ENCODE data around the gene ACSF2.

ACSF2 gene

DNA sequence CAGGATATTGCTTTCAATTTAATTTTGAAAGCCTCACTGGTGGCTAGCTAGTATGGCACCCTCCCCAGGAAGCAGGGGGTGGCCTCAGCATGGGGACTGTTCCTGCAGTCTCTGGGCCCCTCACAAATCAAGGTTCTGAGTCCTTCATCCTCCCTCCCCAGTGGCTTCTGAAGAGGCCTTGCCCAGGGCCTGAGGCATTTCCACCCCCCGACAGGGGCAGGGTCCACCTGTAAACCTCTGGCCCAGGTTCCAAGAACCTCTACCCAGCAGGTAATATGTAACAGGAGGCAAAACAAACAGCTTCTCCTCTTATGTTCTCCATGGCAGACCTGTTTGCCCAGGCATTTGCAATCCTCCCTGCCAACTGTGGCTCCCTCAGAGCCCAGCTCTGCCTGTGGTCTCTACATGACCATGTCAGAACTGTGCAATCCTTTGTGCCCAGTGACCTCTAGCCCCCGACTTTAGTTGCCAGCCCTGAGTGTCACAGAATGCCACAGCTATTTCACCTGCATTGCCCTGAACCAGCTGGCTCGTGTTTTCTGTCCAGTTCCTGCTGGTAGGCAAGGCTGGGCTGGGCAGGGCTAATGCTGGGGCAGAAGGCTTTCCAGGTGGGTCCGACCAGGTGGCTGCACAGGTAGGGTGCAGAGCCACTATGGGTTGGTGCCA is 14.3 kb downstream of the ACSF2 start:
- no peak for DNase-seq (ENCODE audit: low read depth in 2 of 2)

DNA sequence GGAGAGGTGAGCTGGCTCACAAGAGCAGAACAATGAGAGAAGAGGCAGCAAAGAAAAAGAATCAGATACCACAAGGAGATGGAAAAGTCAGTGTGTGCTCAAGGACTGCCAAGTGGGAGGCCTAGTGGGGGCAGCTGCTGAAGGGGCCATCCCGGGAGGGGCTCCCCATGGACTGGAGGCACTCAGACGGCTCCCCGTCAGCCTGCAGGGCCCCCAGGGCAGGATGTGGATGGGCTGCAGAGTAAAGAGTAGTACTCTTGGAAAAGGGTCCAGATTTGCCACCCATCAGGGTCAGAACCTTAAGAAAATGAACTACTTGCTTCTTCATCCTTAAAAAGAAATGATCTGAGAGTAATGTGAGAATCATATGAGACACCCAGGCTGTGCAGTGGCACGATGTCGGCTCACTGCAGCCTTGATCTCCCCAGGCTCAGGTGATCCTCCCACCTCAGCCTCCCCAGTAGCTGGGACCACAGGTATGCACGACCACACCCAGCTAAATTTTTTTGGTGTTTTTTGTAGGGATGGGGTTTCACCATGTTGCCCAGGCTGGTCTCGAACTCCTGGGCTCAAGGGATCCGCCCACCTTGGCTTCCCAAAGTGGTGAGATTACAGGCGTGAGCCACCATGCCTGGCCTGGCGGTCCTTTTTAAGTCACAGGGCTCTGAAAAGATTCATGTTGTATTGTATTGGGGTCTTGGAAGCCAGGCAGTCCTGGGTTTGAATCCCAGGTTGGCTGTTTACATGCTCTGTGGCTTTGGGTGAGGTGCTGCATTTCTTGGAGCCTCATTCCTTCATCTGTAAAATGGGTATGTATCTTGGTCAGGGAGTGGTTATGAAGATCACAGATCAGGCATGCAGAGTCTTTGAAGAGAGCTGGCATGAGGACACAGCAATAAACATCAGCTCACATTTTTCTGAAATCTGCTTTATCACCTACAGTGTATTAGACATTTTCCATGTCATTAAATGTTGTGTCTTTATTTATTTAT is 15.1 kb downstream of the ACSF2 start:
- no peak for DNase-seq (ENCODE audit: low read depth in 2 of 2)

DNA sequence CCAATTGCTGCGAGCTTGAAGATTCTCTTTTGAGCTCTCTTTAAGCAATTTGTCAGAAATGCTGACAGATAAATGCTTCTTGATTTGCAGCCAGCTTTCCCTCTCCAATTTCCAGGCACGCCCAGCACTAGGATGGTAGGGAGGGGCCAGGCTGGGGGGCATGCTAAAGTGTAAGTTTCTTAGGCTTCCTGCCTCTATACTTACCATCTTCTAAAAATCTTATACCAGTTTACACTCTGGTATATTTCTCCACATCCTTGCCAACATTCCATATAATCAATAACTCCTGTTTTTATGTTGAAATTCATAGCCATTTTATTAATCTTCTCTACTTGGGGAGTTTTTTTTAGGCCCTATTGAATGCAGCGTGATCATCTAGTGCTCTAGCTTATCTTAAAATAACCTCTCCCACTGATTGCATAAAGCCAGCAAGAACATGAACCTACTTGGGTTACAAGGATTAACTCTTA is 17.5 kb downstream of the ACSF2 start:
- DNase-seq (ENCODE audit: low read depth in 2 of 2): no peak

DNA sequence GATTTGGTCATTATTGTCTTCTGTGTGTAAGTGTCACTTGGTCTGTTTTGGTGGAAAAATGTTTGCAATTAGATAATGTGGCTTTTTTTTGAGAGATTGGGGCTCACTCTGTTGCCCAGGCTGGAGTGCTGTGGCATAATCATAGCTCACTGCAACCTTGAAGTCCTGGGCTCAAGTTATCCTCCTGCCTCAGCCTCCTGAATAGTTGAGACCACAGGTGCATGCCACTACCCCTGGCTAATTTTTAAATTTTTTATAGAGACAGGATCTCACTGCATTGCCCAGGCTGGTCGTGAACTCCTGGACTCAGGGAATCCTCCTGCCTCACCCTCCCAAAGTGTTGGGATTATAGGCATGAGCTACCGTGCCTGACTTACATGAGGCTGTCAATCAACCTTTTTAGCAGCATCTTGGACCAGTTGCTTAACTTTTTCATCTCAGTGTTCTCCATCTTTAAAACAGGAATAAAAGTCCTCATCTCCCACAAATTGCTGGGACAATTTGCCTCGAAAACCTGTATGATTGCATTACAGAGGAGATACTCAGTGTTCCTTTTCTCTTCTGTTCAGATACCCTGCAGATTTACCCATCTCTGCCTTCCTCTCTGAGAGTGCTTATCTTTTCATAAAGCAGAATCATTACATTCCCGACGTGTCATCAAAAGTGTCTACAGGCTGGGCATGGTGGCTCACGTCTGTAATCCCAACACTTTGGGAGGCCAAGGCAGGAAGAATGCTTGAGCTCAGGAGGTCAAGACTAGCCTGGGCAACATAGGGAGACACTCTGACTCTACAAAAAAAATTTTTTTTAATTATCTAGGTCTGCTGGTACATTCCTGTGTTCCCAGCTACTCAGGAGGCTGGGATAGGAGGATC is 19.1 kb downstream of the ACSF2 start:
- DNase-seq (ENCODE audit: low read depth in 2 of 2): no peak

DNA sequence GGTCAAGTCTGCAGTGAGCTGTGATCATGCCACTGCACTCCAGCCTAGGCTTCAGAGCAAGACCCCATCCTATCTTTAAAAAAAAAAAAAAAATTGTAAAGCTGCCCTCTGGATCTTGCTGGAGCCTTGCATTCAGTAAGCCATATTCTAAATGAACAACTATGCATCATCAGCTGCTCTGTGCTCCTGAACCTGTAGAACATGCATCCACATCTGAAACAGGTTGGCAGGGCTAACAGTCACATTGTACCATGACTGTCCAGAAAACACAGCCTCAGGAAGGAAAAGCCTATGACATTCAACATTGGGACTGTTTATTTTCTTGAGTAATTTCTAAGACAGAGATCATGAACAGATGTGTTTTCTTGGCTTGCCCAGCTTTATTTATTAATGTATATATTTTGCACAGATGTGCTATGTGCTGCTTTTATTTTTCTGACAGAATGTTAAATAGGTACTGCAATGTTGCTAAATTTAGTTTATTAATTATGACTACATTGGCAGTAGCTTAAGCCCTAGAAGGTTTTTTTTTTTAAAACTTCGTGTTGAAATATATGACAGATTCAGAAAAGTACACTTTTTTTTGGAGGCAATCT is 19.8 kb downstream of the ACSF2 start:
- DNase-seq (ENCODE audit: low read depth in 2 of 2): no peak

DNA sequence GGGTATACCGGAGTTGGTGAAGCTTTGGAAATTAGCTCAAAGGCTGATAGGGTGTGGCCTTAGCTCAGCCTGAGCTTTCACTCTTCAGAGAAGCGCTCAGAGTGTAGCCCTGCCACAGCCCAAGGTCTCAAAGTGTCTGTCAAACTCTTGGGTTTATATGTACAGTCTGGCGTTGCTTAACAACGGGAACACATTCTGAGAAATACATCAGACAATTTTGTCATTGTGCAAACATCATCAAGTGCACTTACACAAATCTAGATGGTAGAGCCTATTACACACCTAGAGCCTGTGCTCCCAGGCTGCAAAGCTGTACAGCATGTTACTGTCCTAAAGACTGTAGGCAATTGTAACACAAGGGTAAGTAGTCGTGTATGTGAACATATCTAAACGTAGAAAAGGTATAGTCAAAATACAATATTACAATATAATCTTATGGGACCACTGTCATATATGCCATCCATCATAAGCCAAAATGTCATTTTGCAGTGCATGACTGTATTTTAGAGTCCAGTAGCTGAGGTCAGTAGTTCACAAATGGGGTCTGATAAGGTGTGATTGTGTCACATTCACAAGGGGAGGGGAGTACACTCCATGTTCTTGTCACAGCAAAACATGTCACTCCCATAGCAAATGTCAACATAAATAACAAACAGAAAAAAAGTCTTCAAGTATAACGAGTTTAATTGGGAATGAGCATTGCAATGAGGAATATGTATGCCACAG is 22.0 kb downstream of the ACSF2 start:
- no peak for DNase-seq (ENCODE audit: low read depth in 2 of 2)

DNA sequence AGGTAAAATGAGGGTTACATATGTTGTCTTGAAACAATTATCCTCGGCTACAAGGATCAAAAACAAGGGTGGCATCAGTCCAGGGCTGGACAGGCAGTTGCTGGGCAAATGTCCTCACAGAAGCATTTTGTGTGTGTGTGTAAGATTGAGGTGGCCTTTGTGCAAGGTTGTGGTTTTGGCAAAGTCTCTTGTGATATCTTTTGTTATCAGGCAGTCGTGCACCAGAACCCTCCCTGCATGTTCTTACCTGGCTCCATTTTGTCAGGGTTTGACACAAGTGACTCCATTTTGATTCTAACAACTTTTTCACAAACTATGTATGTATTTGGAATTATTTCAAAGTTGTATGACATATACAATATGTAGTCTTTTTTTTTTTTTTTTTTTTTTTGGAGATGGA is 22.6 kb downstream of the ACSF2 start:
- no peak for DNase-seq (ENCODE audit: low read depth in 2 of 2)

DNA sequence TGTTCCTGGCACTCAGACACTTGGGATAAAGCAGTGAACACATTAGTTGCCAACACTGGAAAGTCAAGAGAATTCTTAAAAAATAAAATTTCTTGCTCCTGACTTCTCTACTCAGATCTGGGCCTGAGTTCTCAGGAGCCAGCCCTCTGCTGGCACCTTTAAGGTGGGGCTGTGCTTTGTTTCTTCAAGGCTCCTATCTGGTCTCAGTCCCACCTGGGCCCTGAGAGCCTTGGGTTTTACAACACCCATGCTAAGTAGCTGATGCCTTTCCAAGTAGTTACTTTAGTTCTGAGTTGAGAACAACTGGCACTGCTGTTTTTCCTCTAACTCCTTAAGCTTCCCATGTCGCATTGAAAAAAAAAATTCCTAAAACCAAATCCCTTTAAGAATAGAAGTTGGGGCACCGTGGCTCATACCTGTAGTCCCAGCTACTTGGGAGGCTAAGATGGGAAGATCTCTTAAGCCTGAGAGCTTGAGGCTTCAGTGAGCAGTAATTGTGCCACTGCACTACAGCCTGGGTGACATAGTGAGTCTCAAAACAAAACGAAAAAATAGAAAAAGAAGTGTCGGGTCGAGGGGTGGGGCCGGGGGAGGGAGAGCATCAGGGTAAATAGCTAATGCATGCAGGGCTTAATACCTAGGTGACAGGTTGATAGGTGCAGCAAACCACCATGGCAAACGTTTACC is 26.1 kb downstream of the ACSF2 start:
- no peak for DNase-seq (ENCODE audit: low read depth in 2 of 2)

DNA sequence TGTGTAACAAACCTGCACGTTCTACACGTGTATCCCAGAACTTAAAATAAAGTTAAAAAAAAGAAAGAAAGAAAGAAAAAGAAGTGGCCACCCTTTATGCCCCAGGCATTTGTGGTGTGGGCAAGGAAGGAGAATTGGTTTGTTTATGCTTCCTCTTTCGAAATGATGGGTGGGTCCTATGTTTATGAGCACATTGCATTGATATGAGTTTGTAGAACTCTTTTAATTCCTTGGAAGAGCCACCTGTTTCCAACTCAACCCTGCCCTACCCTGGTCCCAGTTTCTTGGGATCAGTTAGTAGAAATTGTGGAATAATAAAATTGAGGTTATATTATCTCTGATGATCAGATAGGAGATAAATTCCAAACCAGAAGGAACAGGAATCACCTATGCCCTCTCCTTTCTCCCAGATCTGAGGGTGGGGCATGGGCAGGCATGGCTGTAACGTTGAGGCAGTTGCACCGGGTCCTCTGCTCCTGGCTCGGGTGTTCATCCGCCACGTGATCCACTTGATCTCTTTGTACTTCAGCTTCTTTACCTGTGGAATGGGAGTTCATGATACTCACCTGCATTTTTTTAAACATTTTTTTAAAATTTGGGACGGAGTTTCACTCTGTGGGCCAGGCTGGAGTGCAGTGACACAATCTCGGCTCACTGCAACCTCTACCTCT is 26.7 kb downstream of the ACSF2 start:
- DNase-seq (ENCODE audit: low read depth in 2 of 2): no peak

DNA sequence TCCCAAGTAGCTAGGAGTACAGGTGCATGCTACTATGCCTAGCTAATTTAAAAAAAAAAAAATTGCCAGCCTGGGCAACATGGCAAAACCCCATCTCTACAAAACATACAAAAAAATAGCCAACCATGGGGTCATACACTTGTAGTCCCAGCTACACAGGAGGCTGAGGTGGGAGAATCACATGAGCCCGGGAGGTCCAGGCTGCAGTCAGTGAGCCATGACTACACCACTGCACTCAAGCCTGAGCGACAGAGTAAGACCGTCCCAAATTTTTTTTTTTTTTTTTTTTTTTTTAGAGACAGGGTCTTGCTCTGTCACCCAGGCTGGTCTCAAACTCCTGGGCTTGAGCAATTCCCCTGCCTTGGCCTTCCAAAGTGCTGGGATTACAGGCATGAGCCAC is 27.9 kb downstream of the ACSF2 start:
- DNase-seq (ENCODE audit: low read depth in 2 of 2): no peak

DNA sequence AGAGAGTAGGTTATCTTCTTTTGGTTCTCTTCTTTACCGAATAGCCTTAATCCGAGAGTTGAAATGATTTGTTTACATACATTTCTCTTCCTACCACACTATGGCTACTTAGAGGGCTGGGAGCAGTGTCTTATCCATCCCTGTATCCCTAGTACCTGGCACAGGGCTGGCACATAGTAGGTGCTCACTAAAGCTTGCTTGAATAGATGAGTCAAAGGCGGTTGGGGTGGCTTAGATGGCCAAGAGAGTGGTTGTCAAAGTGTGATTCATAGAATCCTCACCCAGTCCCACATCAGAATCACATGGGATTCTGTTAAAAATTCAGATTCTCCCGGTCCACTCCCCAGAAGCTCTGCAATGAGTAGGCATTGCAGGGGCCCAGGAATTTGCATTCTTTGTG is 31.6 kb downstream of the ACSF2 start:
- no peak for DNase-seq (ENCODE audit: low read depth in 2 of 2)

DNA sequence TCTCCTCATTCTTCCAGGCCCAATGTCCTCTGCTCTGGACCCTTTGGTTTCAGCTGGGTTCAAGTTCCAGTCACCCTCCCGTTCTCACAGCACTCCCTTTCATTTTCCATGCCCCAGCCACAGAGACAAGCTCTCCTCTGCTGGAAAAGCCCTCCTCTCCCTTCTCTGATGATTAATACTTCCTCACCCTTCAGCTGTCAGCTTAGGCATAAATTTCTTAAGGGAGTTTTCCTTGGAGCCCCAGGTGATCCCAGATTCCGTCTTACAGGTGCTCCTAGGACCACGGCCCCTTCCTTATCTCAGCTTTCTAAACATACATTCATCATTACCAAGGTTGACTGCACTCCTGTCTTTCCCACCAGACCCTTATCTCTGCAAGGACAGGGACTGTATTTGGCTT is 32.3 kb downstream of the ACSF2 start:
- DNase-seq (ENCODE audit: low read depth in 2 of 2): no peak

DNA sequence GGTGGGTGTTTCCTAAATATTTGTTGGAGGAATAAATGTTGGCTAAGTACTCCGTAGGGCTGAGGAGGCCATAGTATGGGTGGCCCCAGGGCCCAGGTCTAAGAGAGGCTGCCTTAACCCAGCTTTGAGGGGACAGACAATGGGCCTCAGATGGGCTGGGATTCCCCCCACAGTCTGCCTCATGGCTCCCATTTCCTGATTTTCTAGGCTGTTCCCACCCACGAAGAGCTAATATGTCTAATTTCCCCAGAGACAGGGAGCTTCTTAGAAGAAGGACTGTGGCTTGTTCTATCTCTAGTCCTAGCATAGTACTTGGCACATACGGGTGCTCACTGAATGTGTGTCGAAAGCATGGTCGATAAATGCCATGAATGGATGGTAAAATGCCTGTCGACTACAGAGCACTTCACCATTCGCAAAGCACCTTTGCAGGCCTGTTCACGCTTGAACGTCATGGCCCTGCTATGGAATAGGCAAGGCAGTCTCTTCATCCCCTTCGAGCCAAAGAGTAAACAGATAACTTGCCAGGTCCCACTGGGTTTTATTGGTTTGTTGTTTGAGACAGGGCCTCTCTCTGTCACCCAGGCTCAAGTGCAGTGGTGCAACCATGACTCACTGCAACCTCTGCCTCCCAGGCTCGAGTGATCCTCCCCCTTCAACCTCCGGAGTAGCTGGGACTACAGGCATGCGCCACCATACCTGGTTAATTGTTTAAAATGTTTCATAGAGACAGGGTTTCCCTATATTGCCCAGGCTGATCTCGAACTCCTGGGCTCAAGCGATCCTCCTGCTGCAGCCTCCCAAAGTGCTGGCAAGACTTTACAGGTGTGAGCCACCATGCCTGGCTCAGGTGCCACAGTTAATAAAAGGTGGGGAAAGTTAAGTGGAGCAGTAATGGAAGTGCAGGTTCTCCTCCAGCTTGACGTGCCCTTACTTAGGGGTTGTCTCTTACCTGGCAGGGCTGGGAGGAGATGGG is 33.0 kb downstream of the ACSF2 start:
- DNase-seq (ENCODE audit: low read depth in 2 of 2): no peak

DNA sequence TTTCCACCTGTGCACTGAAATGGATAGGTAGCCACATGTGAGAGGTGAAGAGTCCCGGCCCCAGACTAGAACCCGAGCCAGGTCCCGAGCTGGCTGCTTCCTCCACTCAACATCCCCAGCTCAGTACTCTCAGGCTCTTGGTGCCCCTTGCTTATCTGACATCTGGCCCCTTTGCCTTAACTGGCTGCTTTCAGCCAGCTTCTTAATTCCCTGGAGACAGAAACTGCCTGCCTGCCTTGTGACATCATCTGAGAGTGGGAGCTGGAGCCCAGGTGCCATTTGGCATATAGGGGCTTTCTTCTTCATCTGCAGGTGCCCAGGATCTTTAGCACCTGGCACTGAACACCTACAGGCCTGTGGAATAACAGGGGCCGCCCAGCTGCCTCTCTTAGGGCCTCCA is 33.7 kb downstream of the ACSF2 start:
- DNase-seq (ENCODE audit: low read depth in 2 of 2): no peak

DNA sequence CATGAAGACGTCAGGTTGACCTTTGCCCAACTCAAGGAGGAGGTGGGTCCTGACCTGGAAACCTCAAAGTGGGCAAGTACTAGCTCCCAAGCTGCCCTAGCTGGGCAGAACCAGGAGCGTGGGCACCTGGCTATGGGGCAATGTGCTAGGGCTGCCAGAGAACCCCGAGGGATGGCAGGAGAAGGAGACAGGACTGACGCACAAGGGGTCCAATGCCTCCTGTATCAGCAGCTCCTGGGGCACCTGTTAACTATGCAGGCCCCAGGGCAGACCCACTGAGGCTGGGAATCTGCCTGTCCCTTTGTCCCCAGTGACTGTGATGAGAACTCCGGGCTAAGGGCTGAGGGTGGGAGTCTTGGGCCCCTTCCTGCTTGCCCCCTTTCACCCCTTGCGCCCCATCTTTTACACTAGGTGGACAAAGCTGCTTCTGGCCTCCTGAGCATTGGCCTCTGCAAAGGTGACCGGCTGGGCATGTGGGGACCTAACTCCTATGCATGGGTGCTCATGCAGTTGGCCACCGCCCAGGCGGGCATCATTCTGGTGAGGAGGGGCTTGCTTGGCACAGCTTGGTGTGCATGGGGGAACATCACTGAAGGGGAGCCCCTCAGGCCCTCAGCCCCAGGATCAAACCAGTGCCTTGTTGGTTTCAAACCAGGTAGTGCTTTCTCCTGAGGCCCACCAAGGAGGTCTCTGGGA is 35.0 kb downstream of the ACSF2 start:
- no peak for DNase-seq (ENCODE audit: low read depth in 2 of 2)

DNA sequence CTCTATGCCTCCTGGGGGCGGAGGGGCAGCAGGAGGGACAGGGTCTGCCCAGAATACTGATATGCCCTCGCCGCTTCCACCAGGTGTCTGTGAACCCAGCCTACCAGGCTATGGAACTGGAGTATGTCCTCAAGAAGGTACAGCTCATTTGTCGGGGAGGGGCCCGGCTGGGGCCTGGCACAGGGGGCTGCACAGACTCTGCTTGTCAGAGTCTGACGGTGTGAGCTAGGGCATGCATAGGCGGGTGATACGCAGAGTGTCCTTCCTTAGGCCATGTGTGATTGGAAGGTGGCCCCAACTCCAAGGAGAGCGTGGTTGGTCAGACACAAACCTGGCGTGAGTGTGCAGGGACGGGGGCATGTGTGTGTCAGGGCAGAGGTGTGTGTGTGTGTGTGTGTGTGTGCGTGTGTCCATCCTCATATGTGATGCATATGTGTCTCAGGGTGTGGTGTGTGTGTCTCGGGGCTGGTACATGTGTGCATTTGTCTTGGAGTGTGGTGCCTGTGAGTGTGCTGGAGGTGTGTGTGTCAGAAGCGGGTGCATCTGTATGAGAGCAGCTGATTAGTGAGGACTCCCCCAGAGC is 35.6 kb downstream of the ACSF2 start:
- DNase-seq (ENCODE audit: low read depth in 2 of 2): no peak

DNA sequence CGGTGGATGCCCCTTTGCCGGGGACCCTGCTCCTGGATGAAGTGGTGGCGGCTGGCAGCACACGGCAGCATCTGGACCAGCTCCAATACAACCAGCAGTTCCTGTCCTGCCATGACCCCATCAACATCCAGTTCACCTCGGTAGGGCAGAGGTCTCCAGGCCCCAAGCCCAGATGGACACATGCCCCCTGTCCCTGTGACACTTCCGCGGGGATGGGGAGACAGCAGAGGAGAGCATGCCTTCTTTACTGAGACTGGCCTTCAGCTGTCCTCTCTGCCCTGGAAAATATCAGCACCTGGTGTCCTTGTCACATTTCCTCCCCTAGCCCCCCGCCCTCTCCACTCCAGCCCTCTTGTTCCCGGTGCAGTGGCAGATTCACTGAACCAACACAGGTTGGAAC is 36.4 kb downstream of the ACSF2 start:
- DNase-seq (ENCODE audit: low read depth in 2 of 2): no peak

DNA sequence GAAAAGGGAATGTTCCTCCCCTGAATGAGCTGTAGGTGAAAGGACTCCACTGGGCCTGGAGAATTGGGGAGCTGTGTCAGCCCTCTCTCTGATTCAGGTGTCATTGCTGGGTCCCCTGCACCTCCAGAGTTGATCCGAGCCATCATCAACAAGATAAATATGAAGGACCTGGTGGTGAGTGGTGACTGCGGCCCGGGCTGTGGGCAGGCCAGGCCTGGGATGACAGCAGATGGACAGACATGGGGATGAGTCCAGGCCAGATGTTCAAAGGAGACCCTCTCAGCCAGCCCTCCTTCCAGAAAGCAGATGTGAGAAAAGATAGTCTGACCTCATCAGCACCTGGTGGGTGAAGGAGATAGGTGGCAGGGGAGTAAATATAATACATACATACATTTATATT is 38.1 kb downstream of the ACSF2 start:
- DNase-seq (ENCODE audit: low read depth in 2 of 2): no peak
